ENCODE data around the gene MGRN1. TPM values are rescaled to one million over a fixed set of nuclear protein-coding genes. Genes with fewer than 3 reads are reported as not detected.

MGRN1 gene
- total and polyA plus RNA-seq, 4 donors = 29.5 to 112 (median 47.0) TPM

- Histone ChIP-seq H3K9me3 (ENCODE audit: control insufficient read depth in 4 of 4, insufficient read depth in 3 of 4, low read length in 3 of 4) (no peaks in the 10 kb centered on the region), H3K27ac (ENCODE audit: low read depth in 1 of 2, low read length in 1 of 2) (no peak overlapping the region), H3K4me3 (no peak overlapping the region), H3K36me3 (ENCODE audit: control insufficient read depth in 4 of 4, insufficient read depth in 4 of 4, low read length in 4 of 4) (peaks cover 8 to 63% (median 29%) of the 10 kb centered on the region in 4 donors), H3K9ac (ENCODE audit: insufficient read depth in 1 of 2, low read length in 2 of 2) (no peak overlapping the region), H3K4me1 (ENCODE audit: control insufficient read depth in 5 of 5, insufficient read depth in 5 of 5, low read length in 5 of 5) (peaks cover 0 to 17% (median 6%) of the 10 kb centered on the region in 5 donors), H3K27me3 (ENCODE audit: control insufficient read depth in 3 of 3, insufficient read depth in 3 of 3, low read length in 2 of 3) (no peaks in the 10 kb centered on the region)
- DNase-seq = no peak
- TF ChIP-seq CTCF (IDR thresholded peaks at IDR 0.05; ENCODE audit: control extremely low read depth, extremely low read depth) = no peak
- ATAC-seq (ENCODE audit: insufficient read depth, low FRiP score) = no peak
- 94 to 95% methylated on average over 35 to 36 of the region's 36 CpGs for WGBS, 2 donors
Measured at GRCh38 chr16:4698321-4699045, 73.9 kb downstream of the MGRN1 start.

DNA sequence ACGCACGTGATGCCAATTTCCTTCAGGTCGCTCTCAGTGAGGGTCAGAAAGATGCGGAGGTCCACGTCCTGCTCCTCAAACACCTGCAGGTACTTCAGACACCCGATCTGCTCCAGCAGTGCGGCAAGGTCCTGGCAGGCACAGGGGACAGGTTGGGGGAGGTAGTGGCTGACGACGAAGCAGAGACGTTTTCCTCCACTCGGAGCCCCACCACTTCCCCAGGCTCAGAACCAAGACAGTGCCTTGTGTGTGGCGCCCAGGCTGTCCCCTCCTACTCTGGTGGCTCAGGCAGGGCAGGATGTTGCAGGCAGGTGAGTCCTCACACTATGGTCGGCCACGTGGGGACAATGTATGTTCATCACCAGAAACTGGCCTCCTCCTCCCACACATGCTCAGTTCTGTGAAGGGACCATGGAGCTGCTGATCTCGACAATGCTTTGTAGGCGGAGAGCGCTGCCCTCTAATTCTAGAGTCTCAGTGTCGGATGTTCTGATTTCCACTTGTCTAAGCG is 74.5 kb downstream of the MGRN1 start:
- peaks cover 9 to 67% (median 30%) of the 10 kb centered on the region in 4 donors for H3K36me3 ChIP-seq (ENCODE audit: control insufficient read depth in 4 of 4, insufficient read depth in 4 of 4, low read length in 4 of 4)
- DNase-seq = no peak

DNA sequence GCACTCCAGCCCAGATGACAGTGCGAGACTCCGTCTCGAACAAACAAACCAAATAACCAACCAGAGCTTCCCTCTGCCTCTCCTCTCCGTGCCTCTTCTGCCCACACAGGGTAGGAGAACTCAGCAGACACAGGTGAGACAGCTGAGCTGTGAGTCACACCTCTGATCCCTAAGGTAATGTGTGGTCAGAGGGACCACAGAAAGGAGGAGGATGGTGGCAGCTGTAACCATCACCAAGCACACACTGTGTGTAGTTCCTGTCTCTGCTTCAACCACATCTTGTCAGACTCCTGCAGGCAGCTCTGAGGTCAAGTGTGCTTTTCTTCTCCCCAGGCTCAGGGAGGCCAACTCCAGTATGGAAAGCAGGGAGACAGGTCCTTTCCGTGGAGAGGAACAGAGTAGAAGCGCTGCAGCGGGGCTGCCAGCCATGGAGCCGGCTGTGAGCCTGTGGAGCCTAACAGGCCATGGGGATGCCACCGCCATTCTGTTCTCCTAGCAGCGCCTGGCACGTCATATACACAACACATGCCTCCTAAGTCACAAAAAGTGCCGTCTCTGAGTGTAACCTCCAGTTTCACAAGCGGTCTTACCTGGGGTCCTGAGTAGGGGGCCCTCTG is 75.9 kb downstream of the MGRN1 start:
- no peaks in the 10 kb centered on the region for H3K27me3 ChIP-seq (ENCODE audit: control insufficient read depth in 3 of 3, insufficient read depth in 3 of 3, low read length in 2 of 3)
- H3K36me3 ChIP-seq (ENCODE audit: control insufficient read depth in 4 of 4, insufficient read depth in 4 of 4, low read length in 4 of 4) = peaks cover 17 to 72% (median 24%) of the 10 kb centered on the region in 4 donors
- 96% methylated on average over 13 of the region's 13 CpGs for WGBS, 2 donors
- H3K27ac ChIP-seq (ENCODE audit: low read depth in 1 of 2, low read length in 1 of 2) = no peak overlapping the region
- TF ChIP-seq CTCF (IDR thresholded peaks at IDR 0.05; ENCODE audit: control extremely low read depth, extremely low read depth) = no peak
- peaks cover 0 to 8% (median 0%) of the 10 kb centered on the region in 5 donors for H3K4me1 ChIP-seq (ENCODE audit: control insufficient read depth in 5 of 5, insufficient read depth in 5 of 5, low read length in 5 of 5)
- no peak overlapping the region for H3K4me3 ChIP-seq
- DNase-seq = no peak
- H3K9me3 ChIP-seq (ENCODE audit: control insufficient read depth in 4 of 4, insufficient read depth in 3 of 4, low read length in 3 of 4) = no peaks in the 10 kb centered on the region
- H3K9ac ChIP-seq (ENCODE audit: insufficient read depth in 1 of 2, low read length in 2 of 2) = no peak overlapping the region
- no peak for ATAC-seq (ENCODE audit: insufficient read depth, low FRiP score)

More for the DNA sequence above, 74.5 kb downstream of the MGRN1 start:
- Histone ChIP-seq H3K4me1 (ENCODE audit: control insufficient read depth in 5 of 5, insufficient read depth in 5 of 5, low read length in 5 of 5) (peaks cover 0 to 17% (median 6%) of the 10 kb centered on the region in 5 donors), H3K9me3 (ENCODE audit: control insufficient read depth in 4 of 4, insufficient read depth in 3 of 4, low read length in 3 of 4) (no peaks in the 10 kb centered on the region), H3K27ac (ENCODE audit: low read depth in 1 of 2, low read length in 1 of 2) (no peak overlapping the region), H3K9ac (ENCODE audit: insufficient read depth in 1 of 2, low read length in 2 of 2) (no peak overlapping the region), H3K4me3 (no peak overlapping the region), H3K27me3 (ENCODE audit: control insufficient read depth in 3 of 3, insufficient read depth in 3 of 3, low read length in 2 of 3) (no peaks in the 10 kb centered on the region)
- no peak for ATAC-seq (ENCODE audit: insufficient read depth, low FRiP score)
- no peak for TF ChIP-seq CTCF (IDR thresholded peaks at IDR 0.05; ENCODE audit: control extremely low read depth, extremely low read depth)
- 94% methylated on average over 19 of the region's 19 CpGs for WGBS, 2 donors
